Measurements from ENCODE around the gene UBXN4.
A peak's percentile ranks its signal among the peaks of the same experiment; 100 is the strongest.
"Not testable (repeated sequence)": the region's sequence is repeated elsewhere in the genome, so short reads cannot be mapped to it uniquely, and the experiment has no call there.

The UBXN4 gene, protein sequence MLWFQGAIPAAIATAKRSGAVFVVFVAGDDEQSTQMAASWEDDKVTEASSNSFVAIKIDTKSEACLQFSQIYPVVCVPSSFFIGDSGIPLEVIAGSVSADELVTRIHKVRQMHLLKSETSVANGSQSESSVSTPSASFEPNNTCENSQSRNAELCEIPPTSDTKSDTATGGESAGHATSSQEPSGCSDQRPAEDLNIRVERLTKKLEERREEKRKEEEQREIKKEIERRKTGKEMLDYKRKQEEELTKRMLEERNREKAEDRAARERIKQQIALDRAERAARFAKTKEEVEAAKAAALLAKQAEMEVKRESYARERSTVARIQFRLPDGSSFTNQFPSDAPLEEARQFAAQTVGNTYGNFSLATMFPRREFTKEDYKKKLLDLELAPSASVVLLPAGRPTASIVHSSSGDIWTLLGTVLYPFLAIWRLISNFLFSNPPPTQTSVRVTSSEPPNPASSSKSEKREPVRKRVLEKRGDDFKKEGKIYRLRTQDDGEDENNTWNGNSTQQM

DNA sequence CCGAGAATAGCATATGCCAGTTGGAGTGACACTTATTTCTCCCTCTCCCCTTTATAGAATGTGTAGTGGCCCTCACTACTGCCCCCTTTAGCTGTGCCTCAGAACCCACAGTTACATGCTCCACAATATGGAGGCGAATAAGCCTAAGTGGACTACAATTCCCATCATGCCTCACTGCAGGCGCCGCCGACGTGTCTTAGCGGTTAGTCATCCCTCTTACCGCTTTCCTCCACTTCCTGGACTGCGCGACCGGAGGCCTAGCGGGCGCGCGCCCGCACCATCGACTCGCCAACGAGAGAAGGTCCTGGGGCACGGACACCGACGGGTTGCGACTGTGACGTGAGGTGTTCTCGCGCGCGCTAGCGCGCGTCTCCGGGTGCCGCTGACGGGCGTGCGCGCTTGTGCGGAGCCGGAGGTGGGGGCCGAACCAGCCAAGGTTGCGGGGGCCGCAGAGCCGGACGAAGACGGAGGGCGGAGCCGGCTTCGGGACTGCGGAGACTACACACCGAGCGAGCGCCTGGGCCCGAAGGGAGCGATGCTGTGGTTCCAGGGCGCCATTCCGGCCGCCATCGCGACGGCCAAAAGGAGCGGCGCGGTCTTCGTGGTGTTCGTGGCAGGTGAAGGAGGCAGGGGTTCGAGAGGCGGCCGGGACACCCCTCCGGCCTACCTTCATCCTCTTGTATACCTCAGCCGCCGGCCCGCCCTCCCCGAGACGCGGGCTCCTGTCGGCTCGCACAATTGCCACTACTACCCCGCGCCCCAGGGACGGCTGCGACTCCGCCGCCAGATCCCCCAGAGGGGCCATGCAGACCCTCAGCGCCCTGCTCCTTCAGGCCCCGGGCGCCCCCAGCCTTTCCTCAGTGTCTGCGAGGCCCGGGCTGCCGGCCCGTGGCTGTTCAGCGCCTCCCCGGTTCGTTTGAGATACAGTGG lies at the start of gene UBXN4:
Gene UBXN4, plus strand, starts transcription at position 461 of the 930 bp plus-strand sequence. Its CDS starts 75 bp downstream, at position 536.
- DNase-seq: peak; percentile 99

- no peak for DNase-seq
Observed at GRCh38 chr2:135694711-135695110, 46.9 kb upstream of the UBXN4 start.

GRCh38 chr2:135698838-135699237 lies 42.8 kb upstream of the UBXN4 start:
- DNase-seq: no peak

- DNase-seq: no peak
Observed at GRCh38 chr2:135701442-135701841, 40.2 kb upstream of the UBXN4 start.

DNA sequence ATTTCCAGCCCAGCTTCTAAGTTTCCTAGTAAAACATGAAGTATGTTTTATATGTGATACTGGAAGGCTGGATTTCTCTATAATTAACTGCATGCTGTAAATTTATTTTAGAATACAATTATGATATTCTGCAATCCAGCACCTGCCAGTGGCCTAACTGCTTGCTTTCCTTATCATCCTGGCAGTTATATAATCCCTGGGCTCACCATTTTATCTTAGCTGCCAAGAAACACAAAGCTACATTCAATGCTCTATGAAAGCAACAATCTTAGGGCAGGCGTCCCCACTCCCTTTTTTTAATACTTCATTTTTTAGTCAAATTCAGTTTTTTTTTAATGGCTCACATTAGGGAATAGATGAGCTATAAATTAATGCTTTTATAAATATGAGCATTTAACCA lies 38.4 kb upstream of the UBXN4 start:
- DNase-seq: no peak

DNA sequence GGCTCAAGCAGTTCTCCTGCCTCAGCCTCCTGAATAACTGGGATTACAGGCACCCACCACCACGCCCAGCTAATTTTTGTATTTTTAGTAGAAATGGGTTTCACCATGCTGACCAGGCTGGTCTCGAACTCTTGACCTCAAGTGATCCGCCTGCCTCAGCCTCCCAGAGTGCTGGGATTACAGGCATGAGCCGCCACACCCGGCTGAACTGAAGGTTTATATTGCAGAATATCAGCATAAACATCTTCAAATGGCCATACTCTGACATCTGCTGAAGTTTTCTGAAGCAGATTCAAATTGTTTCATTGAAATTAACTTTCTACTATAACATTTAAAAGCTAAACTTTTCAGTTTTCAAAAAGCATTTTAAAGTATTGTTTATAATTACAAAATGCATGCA lies 37.6 kb upstream of the UBXN4 start:
- DNase-seq: not testable (repeated sequence)

GRCh38 chr2:135708159-135708558 lies 33.5 kb upstream of the UBXN4 start:
- DNase-seq: no peak

DNA sequence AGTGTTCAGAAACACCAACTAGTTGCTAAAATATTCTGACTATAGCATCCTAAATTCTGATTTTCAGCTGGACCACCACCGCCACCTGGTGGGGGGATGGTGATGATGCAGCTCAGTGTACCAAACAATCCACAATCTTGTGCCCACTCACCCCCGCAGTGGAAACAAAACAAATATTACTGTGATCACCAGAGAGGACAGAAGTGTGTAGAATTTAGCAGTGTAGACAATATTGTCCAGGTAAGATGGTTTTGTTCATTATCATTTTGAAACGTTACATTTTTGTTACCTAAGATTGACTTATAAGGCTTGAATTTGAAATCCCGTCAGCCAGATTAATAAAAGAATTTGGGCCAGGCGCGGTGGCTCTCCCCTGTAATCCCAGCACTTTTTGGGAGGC lies 31.7 kb upstream of the UBXN4 start:
- peak; percentile 73 for DNase-seq

DNA sequence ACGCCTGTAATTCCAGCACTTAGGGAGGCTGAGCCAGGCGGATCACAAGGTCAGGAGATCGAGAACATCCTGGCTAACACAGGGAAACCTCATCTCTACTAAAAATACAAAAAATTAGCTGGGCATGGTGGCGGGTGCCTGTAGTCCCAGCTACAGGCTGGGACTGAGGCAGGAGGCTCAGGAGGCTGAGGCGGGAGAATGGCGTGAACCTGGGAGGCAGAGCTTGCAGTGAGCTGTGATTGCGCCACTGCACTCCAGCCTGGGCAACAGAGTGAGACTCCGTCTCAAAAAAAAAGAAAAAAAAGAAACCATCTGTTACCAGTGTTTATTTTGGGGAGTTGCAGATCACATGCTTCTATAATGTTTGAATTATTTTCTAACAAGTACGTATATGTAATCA lies 26.6 kb upstream of the UBXN4 start:
- not testable (repeated sequence) for DNase-seq

DNA sequence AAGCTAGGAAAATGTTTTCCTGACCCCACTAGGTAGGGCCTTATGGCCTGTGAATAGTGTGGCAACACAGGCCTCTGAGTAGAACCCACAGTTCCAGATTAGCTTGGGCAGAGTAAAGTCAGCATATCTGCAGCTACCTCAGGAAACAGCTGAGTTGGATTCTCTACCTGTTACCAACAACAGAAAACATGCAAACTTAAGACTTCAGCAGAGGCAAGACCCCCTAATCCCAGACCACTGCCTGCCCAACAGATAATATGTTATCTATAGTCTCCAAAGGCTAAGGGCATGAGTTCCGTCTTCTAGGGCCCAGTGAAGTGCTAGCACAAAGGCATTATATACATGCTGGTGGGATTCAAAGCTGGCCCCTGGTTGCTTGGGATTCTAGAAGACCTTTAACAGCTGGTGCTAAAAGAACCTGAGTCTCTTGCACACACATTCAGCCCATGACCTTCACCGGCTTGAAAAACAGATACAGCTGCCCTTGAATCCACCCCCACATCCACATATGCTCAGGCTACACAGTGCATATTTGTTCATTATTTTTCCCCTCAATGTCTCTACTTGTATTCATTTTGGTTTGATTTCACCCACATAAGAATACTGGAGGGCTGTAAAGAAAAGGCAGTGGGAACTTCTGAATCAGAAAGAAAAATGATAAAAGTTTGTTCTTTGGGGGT lies 13.5 kb upstream of the UBXN4 start:
- DNase-seq: peak; percentile 23

- DNase-seq: no peak
Observed at GRCh38 chr2:135732561-135732960, 9.1 kb upstream of the UBXN4 start.

DNA sequence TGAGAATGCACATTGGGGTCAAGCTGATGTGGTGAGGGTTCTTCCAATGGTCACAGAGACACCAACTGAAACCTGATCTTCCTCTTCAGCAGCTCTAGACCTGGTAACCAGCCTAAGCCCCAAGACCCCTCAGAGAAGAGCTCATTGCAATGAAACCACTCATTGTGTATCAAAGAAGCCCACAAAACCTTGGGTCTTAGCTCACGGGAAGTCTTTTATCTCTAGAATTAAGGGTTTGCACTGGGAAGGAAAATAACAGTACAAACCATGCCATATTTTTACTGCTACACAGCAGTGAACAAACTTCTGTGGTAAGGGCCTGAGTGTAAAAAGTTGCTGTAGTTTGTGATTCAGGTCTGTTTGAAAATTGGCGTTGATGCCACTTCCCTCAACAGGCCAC lies 8.6 kb upstream of the UBXN4 start:
- no peak for DNase-seq

DNA sequence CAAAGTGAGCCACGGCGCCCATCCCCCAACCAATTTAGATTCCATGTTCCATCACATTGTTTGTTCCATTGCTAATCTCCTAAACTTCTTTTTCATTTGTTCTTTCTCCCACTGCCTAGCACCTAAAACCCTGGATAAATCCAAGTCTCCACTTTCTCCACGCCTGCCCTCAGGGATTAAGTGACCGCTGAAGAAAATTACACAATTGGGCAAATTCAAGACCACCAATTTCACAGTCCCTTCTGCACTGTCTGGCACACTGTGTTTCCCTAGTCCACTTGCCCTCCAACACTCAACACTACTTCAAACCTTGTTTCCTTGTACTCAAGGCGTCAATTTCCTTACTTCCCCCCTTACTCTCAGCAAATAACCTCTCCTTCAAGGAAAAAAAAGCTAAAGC lies 5.1 kb upstream of the UBXN4 start:
- no peak for DNase-seq

GRCh38 chr2:135740206-135740605 lies 1.4 kb upstream of the UBXN4 start:
- no peak for DNase-seq

- DNase-seq: no peak
Observed at GRCh38 chr2:135741043-135741394, 636 bp upstream of the UBXN4 start.

GRCh38 chr2:135742325-135742757 lies 686 bp downstream of the UBXN4 start:
- peak; percentile 72 for DNase-seq

GRCh38 chr2:135743860-135744259 lies 2.2 kb downstream of the UBXN4 start:
- DNase-seq: peak; percentile 12

- peak; percentile 40 for DNase-seq
Observed at GRCh38 chr2:135744760-135745314, 3.2 kb downstream of the UBXN4 start.

- DNase-seq: no peak
Observed at GRCh38 chr2:135745545-135745944, 3.9 kb downstream of the UBXN4 start.

DNA sequence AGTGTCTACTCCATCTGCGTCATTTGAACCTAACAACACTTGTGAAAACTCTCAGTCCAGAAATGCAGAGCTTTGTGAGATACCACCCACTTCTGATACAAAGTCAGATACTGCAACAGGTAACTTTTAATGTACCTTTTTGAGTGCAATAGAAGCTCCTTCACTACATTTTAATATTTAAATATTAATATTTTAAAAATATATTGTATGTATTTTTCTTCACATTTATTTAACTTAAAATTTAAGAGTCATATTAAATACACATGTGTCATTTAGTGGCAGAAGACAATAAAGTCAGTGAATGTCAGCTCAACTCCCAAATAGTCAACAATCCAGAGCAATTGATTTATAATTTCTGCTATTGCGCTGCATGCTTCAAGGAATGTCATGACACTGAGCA lies 13.9 kb downstream of the UBXN4 start:
- no peak for DNase-seq

DNA sequence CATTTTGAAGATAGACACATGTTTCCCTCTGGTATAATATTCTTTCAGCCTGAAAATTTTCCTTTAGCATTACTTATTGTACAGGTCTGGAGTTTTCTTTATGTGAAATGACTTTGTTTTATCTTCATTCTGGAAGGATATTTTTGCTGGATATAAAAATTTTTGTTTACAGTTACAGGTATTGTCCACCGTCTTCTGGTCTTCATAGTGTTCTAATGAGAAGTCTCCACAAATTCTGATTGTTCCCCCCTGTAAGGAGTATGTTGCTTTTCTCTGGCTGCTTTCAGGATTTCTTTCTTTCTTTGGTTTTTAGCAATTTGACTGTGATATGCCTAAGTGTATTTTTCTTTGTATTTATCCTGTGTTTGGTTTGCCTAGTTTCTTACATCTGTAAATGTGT lies 15.0 kb downstream of the UBXN4 start:
- DNase-seq: no peak

DNA sequence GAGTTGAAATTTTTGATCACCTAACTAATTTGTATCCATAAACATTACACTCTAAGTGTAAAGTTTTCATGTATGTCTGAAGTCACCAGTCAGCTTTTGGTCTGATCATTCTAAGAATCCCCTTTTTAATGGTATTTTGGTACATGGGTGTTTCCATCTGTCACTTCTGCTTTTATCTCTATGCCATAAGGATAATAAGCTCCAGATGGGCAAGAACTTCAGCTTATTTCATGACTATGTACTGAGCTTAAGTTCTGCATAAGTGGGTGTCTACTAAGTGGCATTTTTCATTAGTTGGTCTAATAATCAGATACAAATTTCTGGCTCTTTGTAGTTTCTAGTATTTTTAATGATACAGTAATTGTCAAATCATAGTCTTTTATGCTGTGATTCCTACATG lies 20.4 kb downstream of the UBXN4 start:
- no peak for DNase-seq

DNA sequence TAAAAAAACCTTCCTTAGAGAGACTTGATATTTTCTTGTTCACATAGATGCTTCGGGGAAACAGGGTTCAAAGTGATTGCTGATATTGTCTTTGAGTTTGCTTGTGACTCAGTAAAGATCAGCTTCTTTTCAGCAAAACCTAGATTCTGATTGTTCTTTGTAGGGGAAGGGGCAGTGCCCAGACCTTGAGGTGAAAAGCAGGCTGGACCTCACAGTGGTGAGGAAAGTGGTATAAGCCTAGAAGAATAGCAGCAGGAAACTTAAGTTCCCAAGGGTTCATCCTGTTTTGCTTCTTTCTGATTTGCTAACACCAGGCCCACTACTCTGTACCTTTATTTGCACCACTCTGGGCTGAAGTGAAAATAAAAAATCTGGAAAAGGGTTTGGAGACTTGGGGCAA lies 20.9 kb downstream of the UBXN4 start:
- no peak for DNase-seq
